Measurements from ENCODE around the gene GPR18.

- TF ChIP-seq EZH2 (IDR thresholded peaks at IDR 0.05), result no peak
- no peak for TF ChIP-seq FOXP2 (optimal IDR thresholded peaks at IDR 0.05; ENCODE audit: control extremely low read depth, extremely low read length, insufficient read depth)
- TF ChIP-seq POLR2AphosphoS5 (IDR thresholded peaks at IDR 0.05; ENCODE audit: borderline replicate concordance, low read depth, low read length), result no peak
These were observed 33.1 kb downstream of the GPR18 start for GRCh38 chr13:99225078-99225477.

Data from SK-N-MC (cell line).